ENCODE measurements around the gene MAP4K4. TPM values are rescaled to one million over a fixed set of nuclear protein-coding genes. Genes with fewer than 3 reads are reported as not detected.

MAP4K4 gene
- total RNA-seq, 1 donor from 2014 or later = 115 TPM

DNA sequence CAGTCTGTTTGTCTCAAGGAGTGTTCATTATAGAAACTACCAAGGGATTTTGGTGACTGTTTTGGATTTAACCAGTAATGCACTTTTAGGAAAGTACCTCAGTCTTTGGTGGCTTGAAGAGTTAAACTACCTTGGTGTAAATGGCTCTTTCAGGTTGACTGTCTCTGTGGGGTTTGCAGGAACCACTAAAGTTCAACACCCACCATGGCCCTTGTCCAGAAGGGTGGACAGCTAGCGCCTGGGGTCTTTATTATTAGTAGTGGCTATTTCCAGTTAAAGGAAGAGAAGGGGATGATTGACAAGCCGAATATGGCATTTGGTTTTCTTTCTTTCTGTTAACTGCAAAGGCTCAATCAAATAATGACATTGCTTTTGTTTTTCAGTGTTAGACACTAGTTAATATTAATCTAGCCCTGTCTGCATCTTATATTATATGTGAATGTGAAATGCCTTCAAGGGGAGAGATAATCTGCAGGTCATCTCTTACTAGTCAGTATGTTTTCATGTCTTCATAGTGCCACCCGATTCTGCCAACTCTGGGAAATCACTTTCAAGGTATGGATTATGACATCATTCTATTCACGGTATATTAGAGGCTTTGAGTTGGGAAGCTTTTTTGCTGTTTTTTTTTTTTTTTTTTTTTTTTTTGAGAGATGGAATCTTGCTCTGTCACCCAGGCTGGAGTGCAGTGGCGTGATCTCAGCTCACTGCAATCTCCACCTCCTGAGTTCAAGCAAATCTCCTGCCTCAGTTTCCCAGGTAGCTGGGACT is 56.4 kb downstream of the MAP4K4 start:
- TF ChIP-seq, protein P1, sequence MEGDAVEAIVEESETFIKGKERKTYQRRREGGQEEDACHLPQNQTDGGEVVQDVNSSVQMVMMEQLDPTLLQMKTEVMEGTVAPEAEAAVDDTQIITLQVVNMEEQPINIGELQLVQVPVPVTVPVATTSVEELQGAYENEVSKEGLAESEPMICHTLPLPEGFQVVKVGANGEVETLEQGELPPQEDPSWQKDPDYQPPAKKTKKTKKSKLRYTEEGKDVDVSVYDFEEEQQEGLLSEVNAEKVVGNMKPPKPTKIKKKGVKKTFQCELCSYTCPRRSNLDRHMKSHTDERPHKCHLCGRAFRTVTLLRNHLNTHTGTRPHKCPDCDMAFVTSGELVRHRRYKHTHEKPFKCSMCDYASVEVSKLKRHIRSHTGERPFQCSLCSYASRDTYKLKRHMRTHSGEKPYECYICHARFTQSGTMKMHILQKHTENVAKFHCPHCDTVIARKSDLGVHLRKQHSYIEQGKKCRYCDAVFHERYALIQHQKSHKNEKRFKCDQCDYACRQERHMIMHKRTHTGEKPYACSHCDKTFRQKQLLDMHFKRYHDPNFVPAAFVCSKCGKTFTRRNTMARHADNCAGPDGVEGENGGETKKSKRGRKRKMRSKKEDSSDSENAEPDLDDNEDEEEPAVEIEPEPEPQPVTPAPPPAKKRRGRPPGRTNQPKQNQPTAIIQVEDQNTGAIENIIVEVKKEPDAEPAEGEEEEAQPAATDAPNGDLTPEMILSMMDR (conservative IDR thresholded peaks at IDR 0.05; ENCODE audit: low read depth, low read length) = no peak
- no peak overlapping the region for H3K4me3 ChIP-seq (ENCODE audit: low read depth, low read length)
- DNase-seq (ENCODE audit: low read depth) = no peak

DNA sequence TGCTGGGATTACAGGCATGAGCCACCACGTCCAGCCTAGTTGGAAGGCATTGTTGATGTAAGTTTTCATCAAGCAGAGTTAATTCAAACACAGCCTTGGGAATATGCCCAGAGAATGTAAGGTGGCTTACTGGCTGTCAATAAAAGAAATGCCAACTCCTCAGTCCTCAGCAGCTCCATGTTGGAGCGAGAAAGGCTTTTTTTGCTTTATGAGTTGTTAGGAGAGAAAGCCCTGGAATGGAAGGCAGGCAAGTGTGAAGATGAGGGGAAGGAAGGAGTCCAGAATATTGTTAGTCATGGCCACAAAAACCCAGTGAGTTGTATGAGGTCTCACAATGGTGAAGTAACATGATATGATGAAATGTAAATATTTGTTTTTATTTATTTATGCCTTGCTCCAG is 57.1 kb downstream of the MAP4K4 start:
- no peak overlapping the region for H3K4me3 ChIP-seq (ENCODE audit: low read depth, low read length)
- TF ChIP-seq, protein P1 (conservative IDR thresholded peaks at IDR 0.05; ENCODE audit: low read depth, low read length) = no peak
- DNase-seq (ENCODE audit: low read depth) = no peak

DNA sequence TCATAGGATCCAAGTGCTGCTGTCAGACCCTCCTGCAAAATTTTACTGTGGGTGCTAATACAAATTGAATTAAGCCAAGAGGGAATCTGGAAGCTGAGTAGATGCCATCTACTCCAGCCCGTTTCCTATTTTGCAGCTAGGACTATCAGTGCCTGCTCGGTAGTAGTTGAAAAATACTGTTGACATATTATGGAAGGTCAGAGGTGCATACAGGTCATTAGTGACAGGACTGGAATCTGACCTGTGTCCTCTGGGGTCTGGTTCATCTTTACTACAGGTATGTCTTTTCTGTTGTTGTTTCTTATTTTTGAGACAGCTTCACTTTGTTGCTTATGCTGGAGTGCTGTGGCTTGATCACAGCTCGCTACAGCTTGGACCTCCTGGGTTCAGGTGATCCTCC is 58.8 kb downstream of the MAP4K4 start:
- TF ChIP-seq, protein P1 (conservative IDR thresholded peaks at IDR 0.05; ENCODE audit: low read depth, low read length) = no peak
- DNase-seq (ENCODE audit: low read depth) = no peak
- H3K4me3 ChIP-seq (ENCODE audit: low read depth, low read length) = no peak overlapping the region

DNA sequence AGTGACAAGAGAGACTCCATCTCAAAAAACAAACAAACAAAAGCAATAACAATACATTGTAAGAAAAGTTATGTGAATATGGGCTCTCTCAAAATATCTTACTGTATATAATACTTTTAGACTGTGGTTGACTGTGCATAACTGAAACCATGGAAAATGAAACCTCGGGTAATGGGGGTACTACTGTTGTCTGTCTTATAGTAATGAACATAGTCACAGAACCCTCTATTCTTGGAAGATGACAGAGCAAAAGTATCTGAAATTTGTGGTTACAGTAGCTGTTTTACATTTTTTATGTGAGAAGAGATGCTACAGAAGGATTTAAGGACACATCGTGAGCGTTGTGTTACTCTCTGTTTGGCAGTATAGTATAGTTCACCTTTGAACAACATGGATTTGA is 60.5 kb downstream of the MAP4K4 start:
- H3K4me3 ChIP-seq (ENCODE audit: low read depth, low read length) = no peak overlapping the region
- TF ChIP-seq, protein P1 (conservative IDR thresholded peaks at IDR 0.05; ENCODE audit: low read depth, low read length) = no peak
- no peak for DNase-seq (ENCODE audit: low read depth)

DNA sequence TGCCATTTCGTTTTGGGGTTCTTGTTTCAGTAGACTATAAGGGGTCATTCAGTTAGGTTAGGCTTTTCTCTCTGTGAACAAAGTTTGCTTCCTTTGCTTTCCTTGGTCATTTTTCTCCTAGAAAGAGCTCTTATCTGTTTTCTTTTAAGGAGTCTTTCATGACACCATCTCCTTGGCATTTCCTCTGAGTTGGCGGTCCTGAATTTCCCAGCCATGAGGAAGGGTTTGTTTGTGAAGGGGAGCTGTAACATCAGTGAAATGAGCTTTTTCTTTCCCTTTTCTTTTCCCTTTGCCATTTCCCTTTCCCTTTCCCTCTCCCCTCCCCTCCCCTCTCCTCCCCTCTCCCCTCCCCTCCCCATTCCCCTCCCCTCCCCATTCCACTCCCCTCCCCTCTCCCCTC is 61.7 kb downstream of the MAP4K4 start:
- peak overlapping the region; percentile 13 for H3K4me3 ChIP-seq (ENCODE audit: low read depth, low read length)
- TF ChIP-seq, protein P1 (conservative IDR thresholded peaks at IDR 0.05; ENCODE audit: low read depth, low read length) = no peak
- DNase-seq (ENCODE audit: low read depth) = peak; percentile 79

DNA sequence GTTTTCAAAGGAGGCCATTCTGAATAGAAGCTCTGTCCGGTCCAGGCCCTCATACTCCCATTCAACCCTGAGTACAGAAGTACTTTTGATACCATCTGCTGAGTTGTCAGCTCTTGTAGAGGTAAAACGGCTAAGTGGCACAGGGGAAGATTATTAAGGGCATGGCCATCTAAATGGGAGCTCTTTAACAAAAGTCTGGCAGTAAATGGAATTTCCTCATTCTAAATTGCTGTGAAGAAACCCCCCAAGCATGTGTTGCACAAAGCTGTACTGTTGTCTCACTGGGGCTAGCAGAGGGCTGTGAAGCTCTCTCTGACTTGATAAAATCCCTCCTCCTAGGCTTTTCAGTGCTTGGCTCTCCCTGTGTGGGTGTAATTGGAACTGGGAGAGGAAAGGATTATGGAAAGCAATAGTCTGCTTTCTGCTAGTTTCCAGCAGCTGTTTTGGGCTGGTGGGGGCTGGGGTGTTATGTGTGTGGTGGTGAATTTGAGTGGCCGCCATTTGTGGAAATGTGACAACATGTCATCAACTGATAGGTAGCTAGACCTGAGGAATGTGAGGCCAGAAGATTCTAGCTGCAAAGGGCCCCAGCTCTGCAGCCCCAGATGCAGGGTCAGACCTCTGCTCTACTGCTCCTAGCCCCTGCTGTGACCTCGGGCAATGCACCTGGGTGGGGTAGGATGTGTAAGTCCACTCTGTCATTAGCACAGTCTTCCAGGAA is 65.1 kb downstream of the MAP4K4 start:
- TF ChIP-seq, protein P1 (conservative IDR thresholded peaks at IDR 0.05; ENCODE audit: low read depth, low read length) = no peak
- H3K4me3 ChIP-seq (ENCODE audit: low read depth, low read length) = no peak overlapping the region
- no peak for DNase-seq (ENCODE audit: low read depth)

Measured in epithelial cell of proximal tubule (primary cell).